ENCODE results near the gene ITPR2.

The ITPR2 gene

GRCh38 chr12:26535826-26536225, 297.2 kb downstream of the ITPR2 start:
- no peaks in the 10 kb centered on the region for H3K9me3 Mint-ChIP-seq
- H3K4me3 Mint-ChIP-seq: no peak overlapping the region
- no peak for DNase-seq
- no peak overlapping the region for H3K27ac Mint-ChIP-seq
- no peaks in the 10 kb centered on the region for H3K4me1 Mint-ChIP-seq
- no peaks in the 10 kb centered on the region for H3K27me3 Mint-ChIP-seq (ENCODE audit: low read depth, poor library complexity)
- H3K36me3 Mint-ChIP-seq (ENCODE audit: low read depth): no peaks in the 10 kb centered on the region
- TF ChIP-seq, protein P1, sequence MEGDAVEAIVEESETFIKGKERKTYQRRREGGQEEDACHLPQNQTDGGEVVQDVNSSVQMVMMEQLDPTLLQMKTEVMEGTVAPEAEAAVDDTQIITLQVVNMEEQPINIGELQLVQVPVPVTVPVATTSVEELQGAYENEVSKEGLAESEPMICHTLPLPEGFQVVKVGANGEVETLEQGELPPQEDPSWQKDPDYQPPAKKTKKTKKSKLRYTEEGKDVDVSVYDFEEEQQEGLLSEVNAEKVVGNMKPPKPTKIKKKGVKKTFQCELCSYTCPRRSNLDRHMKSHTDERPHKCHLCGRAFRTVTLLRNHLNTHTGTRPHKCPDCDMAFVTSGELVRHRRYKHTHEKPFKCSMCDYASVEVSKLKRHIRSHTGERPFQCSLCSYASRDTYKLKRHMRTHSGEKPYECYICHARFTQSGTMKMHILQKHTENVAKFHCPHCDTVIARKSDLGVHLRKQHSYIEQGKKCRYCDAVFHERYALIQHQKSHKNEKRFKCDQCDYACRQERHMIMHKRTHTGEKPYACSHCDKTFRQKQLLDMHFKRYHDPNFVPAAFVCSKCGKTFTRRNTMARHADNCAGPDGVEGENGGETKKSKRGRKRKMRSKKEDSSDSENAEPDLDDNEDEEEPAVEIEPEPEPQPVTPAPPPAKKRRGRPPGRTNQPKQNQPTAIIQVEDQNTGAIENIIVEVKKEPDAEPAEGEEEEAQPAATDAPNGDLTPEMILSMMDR (IDR thresholded peaks at IDR 0.05): no peak

GRCh38 chr12:26534071-26534470, 298.9 kb downstream of the ITPR2 start:
- Mint-ChIP-seq H3K27ac (no peak overlapping the region), H3K4me1 (peaks cover 2% of the 10 kb centered on the region), H3K36me3 (ENCODE audit: low read depth) (no peaks in the 10 kb centered on the region), H3K4me3 (no peak overlapping the region), H3K9me3 (no peaks in the 10 kb centered on the region), H3K27me3 (ENCODE audit: low read depth, poor library complexity) (no peaks in the 10 kb centered on the region)
- no peak for DNase-seq
- TF ChIP-seq, protein P1 (IDR thresholded peaks at IDR 0.05): no peak

GRCh38 chr12:26533211-26533610, 299.8 kb downstream of the ITPR2 start:
- peaks cover 6% of the 10 kb centered on the region for H3K4me1 Mint-ChIP-seq
- no peaks in the 10 kb centered on the region for H3K36me3 Mint-ChIP-seq (ENCODE audit: low read depth)

DNA sequence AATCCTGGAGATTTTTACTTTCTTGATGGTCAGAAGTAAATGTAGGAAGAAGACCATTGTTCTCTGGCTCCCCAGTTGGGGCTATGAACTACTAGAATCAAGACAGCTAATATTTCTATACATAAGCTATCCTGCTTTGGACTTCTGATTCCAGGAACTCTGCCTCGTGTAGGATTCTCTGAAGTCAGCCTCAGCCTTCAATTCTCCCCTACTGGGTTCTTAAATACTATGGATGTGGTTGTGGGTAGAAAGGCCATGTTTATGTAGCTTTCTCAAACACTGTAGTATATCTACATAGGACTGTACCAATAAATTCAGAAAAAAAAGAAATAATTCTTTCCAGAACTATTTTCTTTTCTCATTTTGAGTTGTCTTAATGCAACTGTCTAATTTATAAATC, 302.5 kb downstream of the ITPR2 start:
- H3K9me3 Mint-ChIP-seq: peaks cover 6% of the 10 kb centered on the region
- H3K4me3 Mint-ChIP-seq: no peak overlapping the region
- TF ChIP-seq, protein P1 (IDR thresholded peaks at IDR 0.05): no peak
- DNase-seq: no peak
- no peak overlapping the region for H3K27ac Mint-ChIP-seq
- no peaks in the 10 kb centered on the region for H3K27me3 Mint-ChIP-seq (ENCODE audit: low read depth, poor library complexity)
- H3K4me1 Mint-ChIP-seq: peaks cover 6% of the 10 kb centered on the region
- no peaks in the 10 kb centered on the region for H3K36me3 Mint-ChIP-seq (ENCODE audit: low read depth)

More at GRCh38 chr12:26533211-26533610, 299.8 kb downstream of the ITPR2 start:
- DNase-seq: no peak
- H3K9me3 Mint-ChIP-seq: no peaks in the 10 kb centered on the region
- no peak overlapping the region for H3K4me3 Mint-ChIP-seq
- TF ChIP-seq, protein P1 (IDR thresholded peaks at IDR 0.05): no peak
- H3K27ac Mint-ChIP-seq: no peak overlapping the region
- H3K27me3 Mint-ChIP-seq (ENCODE audit: low read depth, poor library complexity): no peaks in the 10 kb centered on the region

GRCh38 chr12:26528943-26529342, 304.1 kb downstream of the ITPR2 start:
- no peak overlapping the region for H3K4me3 Mint-ChIP-seq
- peaks cover 6% of the 10 kb centered on the region for H3K4me1 Mint-ChIP-seq
- H3K27me3 Mint-ChIP-seq (ENCODE audit: low read depth, poor library complexity): no peaks in the 10 kb centered on the region
- no peak for DNase-seq
- H3K27ac Mint-ChIP-seq: peak overlapping the region; percentile 2
- TF ChIP-seq, protein P1 (IDR thresholded peaks at IDR 0.05): no peak
- no peaks in the 10 kb centered on the region for H3K36me3 Mint-ChIP-seq (ENCODE audit: low read depth)
- peaks cover 14% of the 10 kb centered on the region for H3K9me3 Mint-ChIP-seq

GRCh38 chr12:26527682-26528081, 305.3 kb downstream of the ITPR2 start:
- DNase-seq: no peak
- no peak overlapping the region for H3K4me3 Mint-ChIP-seq
- no peaks in the 10 kb centered on the region for H3K36me3 Mint-ChIP-seq (ENCODE audit: low read depth)
- peaks cover 6% of the 10 kb centered on the region for H3K4me1 Mint-ChIP-seq
- no peak overlapping the region for H3K27ac Mint-ChIP-seq
- no peaks in the 10 kb centered on the region for H3K27me3 Mint-ChIP-seq (ENCODE audit: low read depth, poor library complexity)
- TF ChIP-seq, protein P1 (IDR thresholded peaks at IDR 0.05): no peak
- peaks cover 18% of the 10 kb centered on the region for H3K9me3 Mint-ChIP-seq

All from nephron progenitor cell (in vitro differentiated cells).